A549 (cell line): Measurements from ENCODE around the gene MON2. TPM values are rescaled to one million over a fixed set of nuclear protein-coding genes. Genes with fewer than 3 reads are reported as not detected.
"Not testable (repeated sequence)": the region's sequence is repeated elsewhere in the genome, so short reads cannot be mapped to it uniquely, and the experiment has no call there.

Experiments used
- ATAC-seq, 2 experiments: fragments of 200-7000 bp in 1 of 2; fragments of >200 bp in 1 of 2; cut with Nextera tagmentation in 1 of 2; cut with Tn5 transposase in 1 of 2; 3 replicates each; pipeline versions ENCODE4 v1.8.0 to v1.9.1; 2018 to 2020; ENCODE audit warnings: mild to moderate bottlenecking in 1 of 2, moderate library complexity in 1 of 2
- CTCF ChIA-PET: fragments of 300-600 bp; sonication (Branson Sonifier 250); formaldehyde crosslinking; extraction: SDS; loops from one replicate; lab custom pipeline; 2021; ENCODE audit warnings: antibody characterized with exemption, inconsistent platforms; lab: Yijun Ruan, JAX
- POLR2A ChIA-PET: fragments of 350-600 bp; formaldehyde crosslinking; extraction: SDS; loops from one replicate; lab custom pipeline; 2021; ENCODE audit warnings: antibody characterized with exemption, inconsistent platforms; lab: Yijun Ruan, JAX
- DNase-seq, 2 experiments: peaks; one replicate each; pipeline versions ENCODE4 v3.0.0 to v3.0.0-alpha.2; 2011 to 2016; ENCODE audit warnings: low read depth in 1 of 2, low spot score in 1 of 2
- FAIRE-seq: peaks from 2 replicates; lab custom pipeline; 2011; peaks lifted over from hg19 to GRCh38; lab: Jason Lieb, UNC
- H3K27ac ChIP-seq, 2 experiments: fragments of >200 bp; sonication (Bioruptor Twin); formaldehyde crosslinking; 3 replicates each; pipeline ENCODE4 v1.5.1; 2016 to 2017
- H3K4me1 ChIP-seq: fragments of >200 bp; sonication (Bioruptor Twin); formaldehyde crosslinking; 3 replicates; pipeline ENCODE4 v1.6.1; 2016
- H3K4me2 ChIP-seq: fragments of >200 bp; sonication (Bioruptor Twin); formaldehyde crosslinking; 3 replicates; pipeline ENCODE4 v1.6.1; 2016
- H3K4me3 ChIP-seq: fragments of >200 bp; sonication (Bioruptor Twin); formaldehyde crosslinking; 3 replicates; pipeline ENCODE4 v1.5.1; 2016
- H3K9me3 ChIP-seq: fragments of >200 bp; sonication (Bioruptor Twin); formaldehyde crosslinking; 3 replicates; pipeline ENCODE4 v1.6.1; 2016
- BCL3 ChIP-seq: fragments of >200 bp; sonication (Bioruptor Twin); formaldehyde crosslinking; IDR thresholded peaks from 3 replicates; pipeline ENCODE4 v1.6.1; 2016
- CBX8 ChIP-seq: fragments of 200-600 bp; sonication (generic); IDR thresholded peaks from 2 replicates; pipeline ENCODE4 v1.6.1; 2016
- CEBPB ChIP-seq, 2 experiments: fragments of >200 bp in 1 of 2; sonication (Bioruptor Twin) in 1 of 2; formaldehyde crosslinking in 1 of 2; IDR thresholded peaks; 2 replicates each; pipeline ENCODE4 v1.6.1; 2012 to 2016
- CHD4 ChIP-seq: fragments of 200-600 bp; sonication (generic); IDR thresholded peaks from 2 replicates; pipeline ENCODE4 v1.6.1; 2016; ENCODE audit warnings: antibody characterized with exemption, mild to moderate bottlenecking, borderline replicate concordance
- E2F6 ChIP-seq: IDR thresholded peaks from 2 replicates; pipeline ENCODE4 v1.6.1; 2012; ENCODE audit warnings: low read depth, borderline replicate concordance
- EHF ChIP-seq: fragments of 250-450 bp; sonication (Bioruptor Pico); IDR thresholded peaks from 2 replicates; pipeline ENCODE4 v1.5.0; 2020; ENCODE audit warnings: mild to moderate bottlenecking
- FOSB ChIP-seq: fragments of 250-450 bp; sonication (Bioruptor Pico); IDR thresholded peaks from 2 replicates; pipeline ENCODE4 v1.5.0; 2020; ENCODE audit warnings: mild to moderate bottlenecking, moderate library complexity
- HMGXB4 ChIP-seq: fragments of 250-450 bp; sonication (Bioruptor Pico); IDR thresholded peaks from 2 replicates; pipeline ENCODE4 v1.5.0; 2021; ENCODE audit warnings: mild to moderate bottlenecking, moderate library complexity, borderline replicate concordance
- HOXB13 ChIP-seq: fragments of 250-450 bp; sonication (Bioruptor Pico); IDR thresholded peaks from 2 replicates; pipeline ENCODE4 v1.5.0; 2020; ENCODE audit warnings: low read depth, mild to moderate bottlenecking, moderate library complexity
- HOXB5 ChIP-seq: fragments of 250-450 bp; sonication (Bioruptor Pico); IDR thresholded peaks from 2 replicates; pipeline ENCODE4 v1.5.0; 2020; ENCODE audit warnings: mild to moderate bottlenecking, moderate library complexity
- KDM5A ChIP-seq: fragments of 200-600 bp; sonication (generic); IDR thresholded peaks from 2 replicates; pipeline ENCODE4 v1.6.1; 2016; ENCODE audit warnings: antibody characterized with exemption, mild to moderate bottlenecking
- MYC ChIP-seq: IDR thresholded peaks from 2 replicates; pipeline ENCODE4 v1.6.1; 2012; ENCODE audit warnings: mild to moderate bottlenecking, inconsistent platforms, low read length, improper control_type of control experiment, borderline replicate concordance
- POLR2A ChIP-seq: IDR thresholded peaks from 2 replicates; pipeline ENCODE4 v1.6.1; 2012; ENCODE audit warnings: mild to moderate bottlenecking, low read length
- RAD21 ChIP-seq, 2 experiments: fragments of >200 bp in 1 of 2; sonication (Bioruptor Twin) in 1 of 2; formaldehyde crosslinking in 1 of 2; IDR thresholded peaks in 1 of 2; conservative IDR thresholded peaks in 1 of 2; 2 replicates in 1 of 2; 3 replicates in 1 of 2; pipeline ENCODE4 v1.6.1; 2012 to 2018; ENCODE audit warnings: inconsistent platforms in 1 of 2
- RNF2 ChIP-seq: fragments of 200-600 bp; sonication (generic); IDR thresholded peaks from 2 replicates; pipeline ENCODE4 v1.6.1; 2016; ENCODE audit warnings: low read depth, mild to moderate bottlenecking, antibody characterized with exemption, moderate library complexity, borderline replicate concordance
- SREBF2 ChIP-seq: fragments of 450-650 bp; IDR thresholded peaks from 2 replicates; pipeline ENCODE4 v1.6.1; 2014; ENCODE audit warnings: mild to moderate bottlenecking, moderate library complexity
- TFCP2L1 ChIP-seq: fragments of 250-450 bp; sonication (Bioruptor Pico); IDR thresholded peaks from 2 replicates; pipeline ENCODE4 v1.5.0; 2021; ENCODE audit warnings: mild to moderate bottlenecking
- WGBS: methylation state at CpG from one replicate; pipeline ENCODE4 v1.1.6; 2017; ENCODE audit errors: missing lambda C conversion rate; 5-methylcytosine and 5-hydroxymethylcytosine counted together
- polyA plus RNA-seq, 4 experiments: library from polyadenylated mRNA; depleted of rRNA in 3 of 4; stranded (reverse); fragments of >200 nt; fragmentation: RNase III in 1 of 4; extraction: RNeasy Plus Mini Kit Qiagen cat#74134 plus additional on column Dnase treatment in 1 of 4; gene quantifications; 2 replicates in 3 of 4; 3 replicates in 1 of 4; pipeline ENCODE4 v1.2.3, GENCODE V29; 2011 to 2017
- TF ChIP-seq, protein P1 (sequence below): fragments of 200-600 bp; sonication (generic); IDR thresholded peaks from 2 replicates; pipeline ENCODE4 v1.6.1; 2016; ENCODE audit warnings: antibody characterized with exemption, mild to moderate bottlenecking, moderate library complexity
- TF ChIP-seq, protein P2 (sequence below): fragments of 250-450 bp; sonication (Bioruptor Pico); IDR thresholded peaks from 2 replicates; pipeline ENCODE4 v1.5.0; 2020; ENCODE audit warnings: low read depth, mild to moderate bottlenecking, moderate library complexity
- TF ChIP-seq, protein P3 (sequence below): IDR thresholded peaks from 2 replicates; pipeline ENCODE4 v1.6.1; 2012

Gene MON2
- polyA plus RNA-seq, 2 of the 4 experiments (the other 2 are of a cell fraction): 17.1 to 27.7 TPM

DNA sequence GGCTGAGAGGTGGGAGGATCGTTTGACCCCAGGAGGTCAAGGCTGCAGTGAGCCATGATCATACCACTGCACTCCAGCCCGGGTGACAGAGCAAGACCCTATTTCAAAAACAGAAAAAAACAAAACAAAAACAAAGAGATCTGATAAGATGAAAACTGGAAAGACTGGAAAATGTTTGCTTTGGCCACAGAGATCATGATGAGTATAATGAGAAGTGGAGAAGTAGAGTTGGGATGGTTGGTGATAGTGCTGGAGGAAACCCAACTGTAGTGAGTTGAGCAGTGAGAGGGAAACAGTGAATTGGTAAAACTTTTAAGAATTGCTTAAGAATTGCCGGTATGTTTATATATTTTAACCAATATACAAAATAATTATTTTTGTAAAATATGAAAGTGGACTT is 39.2 kb downstream of the MON2 start (continued):
- TF ChIP-seq HMGXB4 (CRISPR knock-in tag) (no peak), CBX8 (no peak)

- DNase-seq (no peak), FAIRE-seq (no peak), ATAC-seq (no peak)
- Histone ChIP-seq H3K4me1 (no peaks in the 10 kb centered on the region), H3K4me2 (no peak overlapping the region), H3K9me3 (peaks cover 13% of the 10 kb centered on the region; the same call in 2 of the 3 replicates), H3K27ac (no peak overlapping the region), H3K4me3 (no peak overlapping the region)
- 94% methylated on average over 5 of the region's 5 CpGs for WGBS
- TF ChIP-seq RAD21 (conservative IDR thresholded peaks at IDR 0.05 in 1 of 2, IDR thresholded peaks at IDR 0.05 in 1 of 2): no peak
- no peak for TF ChIP-seq MYC
- no peak for TF ChIP-seq SREBF2
- TF ChIP-seq, protein P1, sequence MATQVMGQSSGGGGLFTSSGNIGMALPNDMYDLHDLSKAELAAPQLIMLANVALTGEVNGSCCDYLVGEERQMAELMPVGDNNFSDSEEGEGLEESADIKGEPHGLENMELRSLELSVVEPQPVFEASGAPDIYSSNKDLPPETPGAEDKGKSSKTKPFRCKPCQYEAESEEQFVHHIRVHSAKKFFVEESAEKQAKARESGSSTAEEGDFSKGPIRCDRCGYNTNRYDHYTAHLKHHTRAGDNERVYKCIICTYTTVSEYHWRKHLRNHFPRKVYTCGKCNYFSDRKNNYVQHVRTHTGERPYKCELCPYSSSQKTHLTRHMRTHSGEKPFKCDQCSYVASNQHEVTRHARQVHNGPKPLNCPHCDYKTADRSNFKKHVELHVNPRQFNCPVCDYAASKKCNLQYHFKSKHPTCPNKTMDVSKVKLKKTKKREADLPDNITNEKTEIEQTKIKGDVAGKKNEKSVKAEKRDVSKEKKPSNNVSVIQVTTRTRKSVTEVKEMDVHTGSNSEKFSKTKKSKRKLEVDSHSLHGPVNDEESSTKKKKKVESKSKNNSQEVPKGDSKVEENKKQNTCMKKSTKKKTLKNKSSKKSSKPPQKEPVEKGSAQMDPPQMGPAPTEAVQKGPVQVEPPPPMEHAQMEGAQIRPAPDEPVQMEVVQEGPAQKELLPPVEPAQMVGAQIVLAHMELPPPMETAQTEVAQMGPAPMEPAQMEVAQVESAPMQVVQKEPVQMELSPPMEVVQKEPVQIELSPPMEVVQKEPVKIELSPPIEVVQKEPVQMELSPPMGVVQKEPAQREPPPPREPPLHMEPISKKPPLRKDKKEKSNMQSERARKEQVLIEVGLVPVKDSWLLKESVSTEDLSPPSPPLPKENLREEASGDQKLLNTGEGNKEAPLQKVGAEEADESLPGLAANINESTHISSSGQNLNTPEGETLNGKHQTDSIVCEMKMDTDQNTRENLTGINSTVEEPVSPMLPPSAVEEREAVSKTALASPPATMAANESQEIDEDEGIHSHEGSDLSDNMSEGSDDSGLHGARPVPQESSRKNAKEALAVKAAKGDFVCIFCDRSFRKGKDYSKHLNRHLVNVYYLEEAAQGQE: no peak
- TF ChIP-seq TFCP2L1: no peak
- TF ChIP-seq CEBPB (IDR thresholded peaks at IDR 0.05): no peak
- TF ChIP-seq BCL3: no peak
- no peak for TF ChIP-seq HOXB13 (CRISPR knock-in tag)
- no peak for TF ChIP-seq HMGXB4 (CRISPR knock-in tag)
- TF ChIP-seq RNF2: no peak
- TF ChIP-seq KDM5A: no peak
- TF ChIP-seq, protein P2, sequence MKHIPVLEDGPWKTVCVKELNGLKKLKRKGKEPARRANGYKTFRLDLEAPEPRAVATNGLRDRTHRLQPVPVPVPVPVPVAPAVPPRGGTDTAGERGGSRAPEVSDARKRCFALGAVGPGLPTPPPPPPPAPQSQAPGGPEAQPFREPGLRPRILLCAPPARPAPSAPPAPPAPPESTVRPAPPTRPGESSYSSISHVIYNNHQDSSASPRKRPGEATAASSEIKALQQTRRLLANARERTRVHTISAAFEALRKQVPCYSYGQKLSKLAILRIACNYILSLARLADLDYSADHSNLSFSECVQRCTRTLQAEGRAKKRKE: no peak
- no peak for TF ChIP-seq HOXB5 (CRISPR knock-in tag)
- no peak for TF ChIP-seq EHF (CRISPR knock-in tag)
- no peak for TF ChIP-seq CHD4
- no peak for TF ChIP-seq POLR2A
- no peak for TF ChIP-seq FOSB (CRISPR knock-in tag)
- no peak for TF ChIP-seq E2F6
- TF ChIP-seq, protein P3, sequence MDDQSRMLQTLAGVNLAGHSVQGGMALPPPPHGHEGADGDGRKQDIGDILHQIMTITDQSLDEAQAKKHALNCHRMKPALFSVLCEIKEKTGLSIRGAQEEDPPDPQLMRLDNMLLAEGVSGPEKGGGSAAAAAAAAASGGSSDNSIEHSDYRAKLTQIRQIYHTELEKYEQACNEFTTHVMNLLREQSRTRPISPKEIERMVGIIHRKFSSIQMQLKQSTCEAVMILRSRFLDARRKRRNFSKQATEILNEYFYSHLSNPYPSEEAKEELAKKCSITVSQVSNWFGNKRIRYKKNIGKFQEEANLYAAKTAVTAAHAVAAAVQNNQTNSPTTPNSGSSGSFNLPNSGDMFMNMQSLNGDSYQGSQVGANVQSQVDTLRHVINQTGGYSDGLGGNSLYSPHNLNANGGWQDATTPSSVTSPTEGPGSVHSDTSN: no peak
- CTCF ChIA-PET: interaction anchor here (0.9 to 1.2 kb wide), 2 partner anchors 10 to 76 kb away, joined by 3 read pairs; no protein-coding TSS in a partner anchor
- POLR2A ChIA-PET: no interaction called here
Measured at GRCh38 chr12:62512901-62513300, 46.3 kb downstream of the MON2 start.

GRCh38 chr12:62514080-62514479 is 47.5 kb downstream of the MON2 start:
- ATAC-seq, H3K27ac ChIP-seq, H3K4me3 ChIP-seq, FAIRE-seq, DNase-seq, H3K4me2 ChIP-seq, POLR2A ChIA-PET, H3K4me1 ChIP-seq: not testable (repeated sequence)
- peaks cover 13% of the 10 kb centered on the region; the same call in 2 of the 3 replicates for H3K9me3 ChIP-seq
- 97% methylated on average over 3 of the region's 3 CpGs for WGBS
- CTCF ChIA-PET: interaction anchor here (1.2 kb wide), 1 partner anchor 78 kb away, joined by 3 read pairs; no protein-coding TSS in a partner anchor
